ENCODE results near the gene VMP1. TPM values are rescaled to one million over a fixed set of nuclear protein-coding genes. Genes with fewer than 3 reads are reported as not detected.

VMP1 gene
- total RNA-seq, 2 experiments from 2014 or later, result 29.2 to 38.0 TPM

DNA sequence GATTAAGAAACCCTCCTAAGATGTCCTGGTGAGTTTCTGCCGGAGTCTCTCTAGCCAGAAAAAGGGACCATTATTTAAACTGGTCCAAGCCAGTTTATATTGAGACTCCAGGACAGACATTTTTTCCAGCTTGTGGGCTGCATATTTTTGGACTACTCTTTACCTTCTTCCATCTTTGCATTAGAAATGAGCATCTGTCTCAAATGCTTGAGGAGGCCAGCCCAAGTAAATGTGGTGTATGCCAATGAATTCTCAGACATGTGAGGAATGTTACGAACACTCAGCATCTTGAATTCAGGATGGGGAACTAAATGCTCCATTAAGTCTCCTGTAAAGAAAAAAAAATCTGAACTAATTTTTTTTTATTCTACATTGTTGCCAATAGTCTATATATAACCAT is 166.9 kb downstream of the VMP1 start:
- TF ChIP-seq, protein P1, sequence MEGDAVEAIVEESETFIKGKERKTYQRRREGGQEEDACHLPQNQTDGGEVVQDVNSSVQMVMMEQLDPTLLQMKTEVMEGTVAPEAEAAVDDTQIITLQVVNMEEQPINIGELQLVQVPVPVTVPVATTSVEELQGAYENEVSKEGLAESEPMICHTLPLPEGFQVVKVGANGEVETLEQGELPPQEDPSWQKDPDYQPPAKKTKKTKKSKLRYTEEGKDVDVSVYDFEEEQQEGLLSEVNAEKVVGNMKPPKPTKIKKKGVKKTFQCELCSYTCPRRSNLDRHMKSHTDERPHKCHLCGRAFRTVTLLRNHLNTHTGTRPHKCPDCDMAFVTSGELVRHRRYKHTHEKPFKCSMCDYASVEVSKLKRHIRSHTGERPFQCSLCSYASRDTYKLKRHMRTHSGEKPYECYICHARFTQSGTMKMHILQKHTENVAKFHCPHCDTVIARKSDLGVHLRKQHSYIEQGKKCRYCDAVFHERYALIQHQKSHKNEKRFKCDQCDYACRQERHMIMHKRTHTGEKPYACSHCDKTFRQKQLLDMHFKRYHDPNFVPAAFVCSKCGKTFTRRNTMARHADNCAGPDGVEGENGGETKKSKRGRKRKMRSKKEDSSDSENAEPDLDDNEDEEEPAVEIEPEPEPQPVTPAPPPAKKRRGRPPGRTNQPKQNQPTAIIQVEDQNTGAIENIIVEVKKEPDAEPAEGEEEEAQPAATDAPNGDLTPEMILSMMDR (conservative IDR thresholded peaks at IDR 0.05; ENCODE audit: low read length), result no peak
- no peak for TF ChIP-seq EZH2phosphoT487 (IDR thresholded peaks at IDR 0.05; ENCODE audit: borderline replicate concordance, low read depth, low read length)
- Histone ChIP-seq H3K4me3 (ENCODE audit: low read depth, low read length, poor library complexity, severe bottlenecking) (no peak overlapping the region), H4K20me1 (ENCODE audit: insufficient read depth, low read length) (no peaks in the 10 kb centered on the region), H3K4me2 (ENCODE audit: low read length) (no peak overlapping the region), H3K9me3 (ENCODE audit: low read length) (no peaks in the 10 kb centered on the region), H3K36me3 (ENCODE audit: insufficient read depth, low read length) (peaks cover 44% of the 10 kb centered on the region), H3K9me2 (ENCODE audit: insufficient read depth, low read length) (no peaks in the 10 kb centered on the region), H3K79me2 (ENCODE audit: insufficient read depth, low read depth, low read length) (no peaks in the 10 kb centered on the region), H2AFZ (ENCODE audit: low read length) (no peak overlapping the region), H3K27ac (ENCODE audit: low read depth, low read length, poor library complexity, severe bottlenecking) (no peak overlapping the region), H3K4me1 (ENCODE audit: insufficient read depth, low read length, poor library complexity, severe bottlenecking) (no peaks in the 10 kb centered on the region)
- ChIA-PET CTCF (ENCODE audit: unreplicated experiment) (no interaction called here), POLR2A (interaction anchor here (0.7 to 0.9 kb wide), 2 partner anchors 45 to 268 kb away, joined by 4 read pairs; no protein-coding TSS in a partner anchor)
- DNase-seq (ENCODE audit: low spot score), result no peak
- BruUV-seq (replicated peaks), result no TSS peak
- intact Hi-C loops (cut with micrococcal nuclease; ENCODE audit: unreplicated experiment), result no loop called here

DNA sequence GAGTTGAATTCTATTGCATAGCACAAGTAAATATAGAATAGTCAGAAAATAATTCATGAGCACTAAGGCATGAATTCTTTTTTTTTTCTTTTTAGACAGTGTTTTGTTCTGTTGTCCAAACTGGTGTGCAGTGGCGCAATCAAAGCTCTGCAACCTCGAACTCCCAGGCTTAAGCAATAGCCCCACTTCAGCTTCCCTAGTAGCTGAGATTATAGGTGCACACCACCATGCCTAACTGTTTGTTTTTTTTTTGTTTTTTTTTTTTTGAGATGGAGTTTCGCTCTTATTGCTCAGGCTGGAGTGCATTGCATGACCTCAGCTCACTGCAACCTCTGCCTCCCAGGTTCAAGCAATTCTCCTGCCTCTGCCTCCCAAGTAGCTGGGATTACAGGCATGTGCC is 168.7 kb downstream of the VMP1 start:
- Histone ChIP-seq H3K4me3 (ENCODE audit: low read depth, low read length, poor library complexity, severe bottlenecking) (no peak overlapping the region), H3K36me3 (ENCODE audit: insufficient read depth, low read length) (peaks cover 47% of the 10 kb centered on the region), H3K4me1 (ENCODE audit: insufficient read depth, low read length, poor library complexity, severe bottlenecking) (no peaks in the 10 kb centered on the region), H3K79me2 (ENCODE audit: insufficient read depth, low read depth, low read length) (no peaks in the 10 kb centered on the region), H3K9me2 (ENCODE audit: insufficient read depth, low read length) (no peaks in the 10 kb centered on the region), H3K4me2 (ENCODE audit: low read length) (no peak overlapping the region), H2AFZ (ENCODE audit: low read length) (no peak overlapping the region), H3K9me3 (ENCODE audit: low read length) (no peaks in the 10 kb centered on the region), H3K27ac (ENCODE audit: low read depth, low read length, poor library complexity, severe bottlenecking) (no peak overlapping the region), H4K20me1 (ENCODE audit: insufficient read depth, low read length) (no peaks in the 10 kb centered on the region)
- intact Hi-C loops (cut with micrococcal nuclease; ENCODE audit: unreplicated experiment), result no loop called here
- BruUV-seq (replicated peaks), result no TSS peak
- DNase-seq (ENCODE audit: low spot score), result no peak
- ChIA-PET POLR2A (interaction anchor here (0.7 kb wide), 1 partner anchor 100 kb away, joined by 3 read pairs; no protein-coding TSS in a partner anchor), CTCF (ENCODE audit: unreplicated experiment) (no interaction called here)
- TF ChIP-seq, protein P1 (conservative IDR thresholded peaks at IDR 0.05; ENCODE audit: low read length), result no peak
- no peak for TF ChIP-seq EZH2phosphoT487 (IDR thresholded peaks at IDR 0.05; ENCODE audit: borderline replicate concordance, low read depth, low read length)

DNA sequence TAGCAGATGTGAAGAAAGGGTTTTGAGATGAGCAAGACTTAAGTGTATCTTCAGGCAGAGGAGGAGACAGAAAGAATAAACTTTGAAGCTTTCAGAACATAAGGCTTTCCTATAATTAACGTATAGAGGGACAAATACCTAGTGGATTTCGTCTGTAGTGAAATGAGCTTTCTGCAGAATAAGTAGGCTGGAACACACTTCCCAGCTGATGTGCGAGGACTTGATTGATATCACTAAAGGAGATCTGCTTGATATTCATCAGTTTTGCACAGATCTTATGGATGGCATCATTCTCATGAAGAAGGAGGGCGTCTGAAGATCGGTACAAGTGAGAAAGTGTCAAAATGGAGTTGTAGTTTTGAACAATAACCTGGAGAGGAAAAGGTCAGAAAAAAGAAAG is 170.5 kb downstream of the VMP1 start:
- Histone ChIP-seq H3K79me2 (ENCODE audit: insufficient read depth, low read depth, low read length) (no peaks in the 10 kb centered on the region), H3K4me2 (ENCODE audit: low read length) (no peak overlapping the region), H3K4me1 (ENCODE audit: insufficient read depth, low read length, poor library complexity, severe bottlenecking) (no peaks in the 10 kb centered on the region), H3K27ac (ENCODE audit: low read depth, low read length, poor library complexity, severe bottlenecking) (no peak overlapping the region), H3K36me3 (ENCODE audit: insufficient read depth, low read length) (peaks cover 49% of the 10 kb centered on the region), H3K4me3 (ENCODE audit: low read depth, low read length, poor library complexity, severe bottlenecking) (no peak overlapping the region), H2AFZ (ENCODE audit: low read length) (no peak overlapping the region), H4K20me1 (ENCODE audit: insufficient read depth, low read length) (no peaks in the 10 kb centered on the region), H3K9me3 (ENCODE audit: low read length) (no peaks in the 10 kb centered on the region), H3K9me2 (ENCODE audit: insufficient read depth, low read length) (no peaks in the 10 kb centered on the region)
- ChIA-PET POLR2A (interaction anchor here (0.5 to 0.7 kb wide), 2 partner anchors 265 to 554 kb away, joined by 3 to 4 read pairs; no protein-coding TSS in a partner anchor), CTCF (ENCODE audit: unreplicated experiment) (no interaction called here)
- TF ChIP-seq, protein P1 (conservative IDR thresholded peaks at IDR 0.05; ENCODE audit: low read length), result no peak
- TF ChIP-seq EZH2phosphoT487 (IDR thresholded peaks at IDR 0.05; ENCODE audit: borderline replicate concordance, low read depth, low read length), result no peak
- intact Hi-C loops (cut with micrococcal nuclease; ENCODE audit: unreplicated experiment), result no loop called here
- no TSS peak for BruUV-seq (replicated peaks)
- DNase-seq (ENCODE audit: low spot score), result no peak

Measured in OCI-LY7 (cell line).